Muscle of leg (tissue), 11 donors: ENCODE results near the gene TRMT10B. TPM values are rescaled to one million over a fixed set of nuclear protein-coding genes. Genes with fewer than 3 reads are reported as not detected.
"Not testable (repeated sequence)": the region's sequence is repeated elsewhere in the genome, so short reads cannot be mapped to it uniquely, and the experiment has no call there.

Source experiments
- DNase-seq: peaks from one replicate; pipeline ENCODE4 v3.0.0; 2013
- H3K27ac ChIP-seq: one replicate; pipeline ENCODE4 v1.5.1; 2013; ENCODE audit warnings: mild to moderate bottlenecking, low read length, control low read depth
- H3K27me3 ChIP-seq: one replicate; pipeline ENCODE4 v1.6.1; 2013; ENCODE audit warnings: low read length; ENCODE audit not compliant: control insufficient read depth, insufficient read depth
- H3K36me3 ChIP-seq: one replicate; pipeline ENCODE4 v1.6.1; 2013; ENCODE audit warnings: low read length; ENCODE audit not compliant: control insufficient read depth, insufficient read depth
- H3K4me1 ChIP-seq: one replicate; pipeline ENCODE4 v1.6.1; 2013; ENCODE audit warnings: low read length; ENCODE audit not compliant: control insufficient read depth, insufficient read depth
- H3K4me3 ChIP-seq: one replicate; pipeline ENCODE4 v1.5.1; 2013; ENCODE audit warnings: low read length, control low read depth
- H3K9me3 ChIP-seq: replicated peaks from 2 replicates; pipeline ENCODE4 v1.6.1; 2013; ENCODE audit warnings: low read depth, low read length; ENCODE audit not compliant: control insufficient read depth
- WGBS: methylation state at CpG from one replicate; pipeline ENCODE4 v1.1.5; 2013; ENCODE audit warnings: missing lambda C conversion rate; ENCODE audit not compliant: insufficient coverage; 5-methylcytosine and 5-hydroxymethylcytosine counted together
- polyA plus RNA-seq, 8 donors: library from polyadenylated mRNA; unstranded; fragments of 120-200 nt; gene quantifications; one replicate each; pipeline versions ENCODE4 v1.2.1 to v1.2.3, GENCODE V29; 2013; ENCODE audit warnings: inconsistent platforms in 1 of 8, low replicate concordance in 1 of 8; ENCODE audit not compliant: insufficient read length in 8 of 8, insufficient read depth in 1 of 8
- total RNA-seq: library from RNA; stranded (reverse); fragments of 120-200 nt; gene quantifications from one replicate; pipeline ENCODE4 v1.2.4, GENCODE V29; 2013

TRMT10B gene
- total and polyA plus RNA-seq, 9 donors, result 4.8 to 13.8 (median 9.3) TPM

GRCh38 chr9:37792122-37792521 lies 38.5 kb downstream of the TRMT10B start:
- H3K4me1 ChIP-seq, result no peaks in the 10 kb centered on the region
- no peaks in the 10 kb centered on the region for H3K9me3 ChIP-seq
- no peaks in the 10 kb centered on the region for H3K36me3 ChIP-seq
- H3K4me3 ChIP-seq, result no peak overlapping the region
- peaks cover 8% of the 10 kb centered on the region for H3K27me3 ChIP-seq
- no peak for DNase-seq
- WGBS, result no CpG with 5 or more reads among the region's 5 CpGs
- H3K27ac ChIP-seq, result no peak overlapping the region

- no CpG with 5 or more reads among the region's 2 CpGs for WGBS
These were observed 42.6 kb downstream of the TRMT10B start for GRCh38 chr9:37796232-37796631.

GRCh38 chr9:37798677-37799076 lies 45.1 kb downstream of the TRMT10B start:
- Histone ChIP-seq H3K4me3 (no peak overlapping the region), H3K27me3 (no peaks in the 10 kb centered on the region), H3K36me3 (no peaks in the 10 kb centered on the region), H3K4me1 (peaks cover 13% of the 10 kb centered on the region), H3K9me3 (no peaks in the 10 kb centered on the region), H3K27ac (no peak overlapping the region)
- 80% methylated on average over 1 of the region's 1 CpG for WGBS
- no peak for DNase-seq

More at GRCh38 chr9:37796232-37796631, 42.6 kb downstream of the TRMT10B start:
- Histone ChIP-seq H3K4me1 (no peaks in the 10 kb centered on the region), H3K4me3 (no peak overlapping the region), H3K27ac (no peak overlapping the region), H3K9me3 (no peaks in the 10 kb centered on the region), H3K27me3 (no peaks in the 10 kb centered on the region), H3K36me3 (no peaks in the 10 kb centered on the region)
- DNase-seq, result no peak

- under 1% methylated on average over 68 of the region's 72 CpGs for WGBS
- H3K27me3 ChIP-seq, result no peaks in the 10 kb centered on the region
- peak; percentile 92 for DNase-seq
- H3K9me3 ChIP-seq, result no peaks in the 10 kb centered on the region
- peaks cover 13% of the 10 kb centered on the region for H3K4me1 ChIP-seq
- no peaks in the 10 kb centered on the region for H3K36me3 ChIP-seq
- H3K4me3 ChIP-seq, result peak within 1 kb of the TSS; percentile 95
- H3K27ac ChIP-seq, result peak within 1 kb of the TSS; percentile 85
These were observed 47.2 kb downstream of the TRMT10B start, which contains the start of gene DCAF10 for GRCh38 chr9:37800631-37801286. TSS of gene DCAF10 (plus strand) at chr9:37800797. CDS start at chr9:37800867, 70 bp downstream.

- H3K4me3 ChIP-seq, result peak overlapping the region; percentile 95
- H3K27ac ChIP-seq, result peak overlapping the region; percentile 85
- H3K4me1 ChIP-seq, result peaks cover 13% of the 10 kb centered on the region
- H3K27me3 ChIP-seq, result no peaks in the 10 kb centered on the region
- no peaks in the 10 kb centered on the region for H3K36me3 ChIP-seq
- no peaks in the 10 kb centered on the region for H3K9me3 ChIP-seq
- WGBS, result under 1% methylated on average over 36 of the region's 45 CpGs
- DNase-seq, result no peak
These were observed 47.8 kb downstream of the TRMT10B start for GRCh38 chr9:37801287-37801850.

- no peak for DNase-seq
- Histone ChIP-seq H3K4me3 (peak overlapping the region; percentile 95), H3K27me3 (no peaks in the 10 kb centered on the region), H3K36me3 (no peaks in the 10 kb centered on the region), H3K9me3 (no peaks in the 10 kb centered on the region), H3K27ac (no peak overlapping the region), H3K4me1 (peaks cover 13% of the 10 kb centered on the region)
- WGBS, result 52% methylated on average over 9 of the region's 10 CpGs
These were observed 48.5 kb downstream of the TRMT10B start for GRCh38 chr9:37801959-37802711.

GRCh38 chr9:37806271-37806670 lies 52.7 kb downstream of the TRMT10B start:
- peaks cover 13% of the 10 kb centered on the region for H3K4me1 ChIP-seq
- no peaks in the 10 kb centered on the region for H3K27me3 ChIP-seq
- peaks cover 4% of the 10 kb centered on the region for H3K36me3 ChIP-seq
- no peak overlapping the region for H3K27ac ChIP-seq
- no peak overlapping the region for H3K4me3 ChIP-seq
- 50% methylated on average over 1 of the region's 4 CpGs for WGBS
- no peak for DNase-seq
- H3K9me3 ChIP-seq, result peaks cover 3% of the 10 kb centered on the region

GRCh38 chr9:37809676-37810075 lies 56.1 kb downstream of the TRMT10B start:
- DNase-seq, H3K27me3 ChIP-seq, H3K4me3 ChIP-seq, H3K4me1 ChIP-seq, H3K36me3 ChIP-seq, H3K9me3 ChIP-seq, H3K27ac ChIP-seq: not testable (repeated sequence)
- 100% methylated on average over 6 of the region's 15 CpGs for WGBS

GRCh38 chr9:37811906-37812476 lies 58.4 kb downstream of the TRMT10B start:
- Histone ChIP-seq H3K4me1 (no peaks in the 10 kb centered on the region), H3K4me3 (no peak overlapping the region), H3K9me3 (peaks cover 3% of the 10 kb centered on the region), H3K27me3 (no peaks in the 10 kb centered on the region), H3K27ac (no peak overlapping the region), H3K36me3 (peaks cover 4% of the 10 kb centered on the region)
- 100% methylated on average over 2 of the region's 6 CpGs for WGBS
- no peak for DNase-seq

GRCh38 chr9:37812773-37813379 lies 59.3 kb downstream of the TRMT10B start:
- Histone ChIP-seq H3K27ac (no peak overlapping the region), H3K27me3 (no peaks in the 10 kb centered on the region), H3K4me1 (no peaks in the 10 kb centered on the region), H3K36me3 (peaks cover 4% of the 10 kb centered on the region), H3K9me3 (peaks cover 3% of the 10 kb centered on the region), H3K4me3 (no peak overlapping the region)
- no peak for DNase-seq
- no CpG with 5 or more reads among the region's 5 CpGs for WGBS
